Uterus (tissue), 2 donors: Measurements from ENCODE around the gene TACR2.

Experiments
- POLR2A ChIP-seq, 2 donors: fragments of 450-650 bp; IDR thresholded peaks; one replicate each; pipeline ENCODE4 v1.6.1; 2016; ENCODE audit warnings: antibody characterized with exemption in 2 of 2, mild to moderate bottlenecking in 1 of 2, moderate library complexity in 1 of 2
- TF ChIP-seq, protein P1 (sequence below), 4 experiments: fragments of 200-600 bp in 2 of 4; fragments of 450-650 bp in 2 of 4; sonication (generic) in 2 of 4; IDR thresholded peaks; one replicate each; pipeline ENCODE4 v1.5.1; 2016 to 2019; ENCODE audit warnings: antibody characterized with exemption in 4 of 4, mild to moderate bottlenecking in 2 of 4, moderate library complexity in 1 of 4

GRCh38 chr10:69385454-69386350 lies 31.0 kb downstream of the TACR2 start:
- TF ChIP-seq, protein P1, sequence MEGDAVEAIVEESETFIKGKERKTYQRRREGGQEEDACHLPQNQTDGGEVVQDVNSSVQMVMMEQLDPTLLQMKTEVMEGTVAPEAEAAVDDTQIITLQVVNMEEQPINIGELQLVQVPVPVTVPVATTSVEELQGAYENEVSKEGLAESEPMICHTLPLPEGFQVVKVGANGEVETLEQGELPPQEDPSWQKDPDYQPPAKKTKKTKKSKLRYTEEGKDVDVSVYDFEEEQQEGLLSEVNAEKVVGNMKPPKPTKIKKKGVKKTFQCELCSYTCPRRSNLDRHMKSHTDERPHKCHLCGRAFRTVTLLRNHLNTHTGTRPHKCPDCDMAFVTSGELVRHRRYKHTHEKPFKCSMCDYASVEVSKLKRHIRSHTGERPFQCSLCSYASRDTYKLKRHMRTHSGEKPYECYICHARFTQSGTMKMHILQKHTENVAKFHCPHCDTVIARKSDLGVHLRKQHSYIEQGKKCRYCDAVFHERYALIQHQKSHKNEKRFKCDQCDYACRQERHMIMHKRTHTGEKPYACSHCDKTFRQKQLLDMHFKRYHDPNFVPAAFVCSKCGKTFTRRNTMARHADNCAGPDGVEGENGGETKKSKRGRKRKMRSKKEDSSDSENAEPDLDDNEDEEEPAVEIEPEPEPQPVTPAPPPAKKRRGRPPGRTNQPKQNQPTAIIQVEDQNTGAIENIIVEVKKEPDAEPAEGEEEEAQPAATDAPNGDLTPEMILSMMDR (IDR thresholded peaks at IDR 0.05), result no peak
- no peak for TF ChIP-seq POLR2A (IDR thresholded peaks at IDR 0.05)
